Endometrial microvascular endothelial cells (primary cell): ENCODE results near the gene SLC6A19. TPM values are rescaled to one million over a fixed set of nuclear protein-coding genes. Genes with fewer than 3 reads are reported as not detected.
"Not testable (repeated sequence)": the region's sequence is repeated elsewhere in the genome, so short reads cannot be mapped to it uniquely, and the experiment has no call there.

Experiments used
- in situ Hi-C: cut with HindIII; loops from 2 replicates; pipeline ENCODE4 v1.10.0; 2017; ENCODE audit warnings: low sequenced_read_pairs, low pct_unique_long_range_greater_than_20kb; ENCODE audit errors: inconsistent ontology term
- total RNA-seq: library from RNA; depleted of rRNA; stranded (reverse); fragments of >200 nt; gene quantifications from one replicate; pipeline ENCODE4 v1.2.3, GENCODE V29; 2015; ENCODE audit errors: inconsistent ontology term

Gene SLC6A19
- total RNA-seq: not detected

GRCh38 chr5:1201327-1202025 lies at the start of gene SLC6A19:
SLC6A19 (plus strand) TSS chr5:1201595; CDS start chr5:1201651, 56 bp downstream.
- in situ Hi-C loops: no loop called here

GRCh38 chr5:1152156-1152555 lies 49.2 kb upstream of the SLC6A19 start:
- in situ Hi-C loops: no loop called here

GRCh38 chr5:1152771-1153282 lies 48.6 kb upstream of the SLC6A19 start:
- in situ Hi-C loops: no loop called here

GRCh38 chr5:1153428-1153827 lies 48.0 kb upstream of the SLC6A19 start:
- in situ Hi-C loops: no loop called here

- in situ Hi-C loops: no loop called here
These were observed 46.0 kb upstream of the SLC6A19 start for GRCh38 chr5:1155191-1156032.

- in situ Hi-C loops: no loop called here
These were observed 45.2 kb upstream of the SLC6A19 start for GRCh38 chr5:1156033-1156753.

GRCh38 chr5:1156754-1157460 lies 44.5 kb upstream of the SLC6A19 start:
- in situ Hi-C loops: no loop called here

GRCh38 chr5:1157461-1157986 lies 43.9 kb upstream of the SLC6A19 start:
- in situ Hi-C loops: not testable (repeated sequence)

- in situ Hi-C loops: no loop called here
These were observed 42.6 kb upstream of the SLC6A19 start for GRCh38 chr5:1158647-1159340.

- in situ Hi-C loops: no loop called here
These were observed 42.1 kb upstream of the SLC6A19 start for GRCh38 chr5:1159341-1159675.

GRCh38 chr5:1159774-1160406 lies 41.5 kb upstream of the SLC6A19 start:
- in situ Hi-C loops: no loop called here

GRCh38 chr5:1161108-1161832 lies 40.1 kb upstream of the SLC6A19 start:
- in situ Hi-C loops: no loop called here

GRCh38 chr5:1161833-1162229 lies 39.6 kb upstream of the SLC6A19 start:
- in situ Hi-C loops: no loop called here

- in situ Hi-C loops: no loop called here
These were observed 39.1 kb upstream of the SLC6A19 start for GRCh38 chr5:1162276-1162675.

- in situ Hi-C loops: no loop called here
These were observed 38.6 kb upstream of the SLC6A19 start for GRCh38 chr5:1162751-1163150.

GRCh38 chr5:1163366-1163765 lies 38.0 kb upstream of the SLC6A19 start:
- in situ Hi-C loops: no loop called here

GRCh38 chr5:1163879-1164278 lies 37.5 kb upstream of the SLC6A19 start:
- in situ Hi-C loops: no loop called here
